CD4-positive, CD25-positive, alpha-beta regulatory T cell (primary cell): ENCODE data around the gene ENO1. TPM values are rescaled to one million over a fixed set of nuclear protein-coding genes. Genes with fewer than 3 reads are reported as not detected.

Experiments used
- ATAC-seq, 2 donors: fragments of 150-1000 bp; cut with Tn5 transposase; one replicate each; pipeline ENCODE4 v1.10.0; 2021; ENCODE audit warnings: low read depth in 2 of 2, moderate number of reproducible peaks in 2 of 2, moderate library complexity in 1 of 2
- DNase-seq, 3 donors: peaks; one replicate each; pipeline versions ENCODE4 v3.0.0 to v3.0.0-alpha.2; 2012 to 2022; ENCODE audit warnings: mixed read lengths in 1 of 3
- H3K27ac ChIP-seq: one replicate; pipeline ENCODE4 v1.7.0; 2013; ENCODE audit warnings: mild to moderate bottlenecking, low read length; ENCODE audit not compliant: insufficient read depth, poor library complexity, severe bottlenecking
- H3K27me3 ChIP-seq: one replicate; pipeline ENCODE4 v1.7.0; 2013; ENCODE audit warnings: low read length; ENCODE audit not compliant: control insufficient read depth, insufficient read depth
- H3K36me3 ChIP-seq: one replicate; pipeline ENCODE4 v1.7.0; 2013; ENCODE audit warnings: mild to moderate bottlenecking, low read length, moderate library complexity; ENCODE audit not compliant: control insufficient read depth, insufficient read depth
- H3K4me1 ChIP-seq: 2 replicates; pipeline ENCODE4 v1.7.0; 2013; ENCODE audit warnings: mild to moderate bottlenecking, low read length; ENCODE audit not compliant: insufficient read depth, control insufficient read depth, poor library complexity, severe bottlenecking
- H3K4me3 ChIP-seq: one replicate; pipeline ENCODE4 v1.7.0; 2013; ENCODE audit warnings: low read depth, mild to moderate bottlenecking, low read length, moderate library complexity
- H3K9me3 ChIP-seq, 2 experiments: 1 replicate in 1 of 2; 2 replicates in 1 of 2; pipeline ENCODE4 v1.7.0; 2013; ENCODE audit warnings: low read length in 2 of 2, mild to moderate bottlenecking in 1 of 2, moderate library complexity in 1 of 2; ENCODE audit not compliant: control insufficient read depth in 2 of 2
- H3K27ac Mint-ChIP-seq, 3 donors: one replicate each; pipeline ENCODE4 v1.8.0; 2020 to 2022; ENCODE audit warnings: mild to moderate bottlenecking in 3 of 3, mixed read lengths in 3 of 3, moderate library complexity in 2 of 3
- H3K27me3 Mint-ChIP-seq: one replicate; pipeline ENCODE4 v1.8.0; 2022; ENCODE audit warnings: mild to moderate bottlenecking, mixed read lengths
- H3K36me3 Mint-ChIP-seq: one replicate; pipeline ENCODE4 v1.8.0; 2020; ENCODE audit warnings: mixed read lengths
- H3K4me1 Mint-ChIP-seq, 4 donors: one replicate each; pipeline ENCODE4 v1.8.0; 2020 to 2022; ENCODE audit warnings: mixed read lengths in 4 of 4, mild to moderate bottlenecking in 1 of 4
- H3K4me3 Mint-ChIP-seq, 4 donors: one replicate each; pipeline ENCODE4 v1.8.0; 2020 to 2022; ENCODE audit warnings: mild to moderate bottlenecking in 4 of 4, mixed read lengths in 4 of 4, moderate library complexity in 3 of 4
- H3K9me3 Mint-ChIP-seq, 7 donors: one replicate each; pipeline ENCODE4 v1.8.0; 2020 to 2022; ENCODE audit warnings: mixed read lengths in 7 of 7, mild to moderate bottlenecking in 3 of 7, moderate library complexity in 2 of 7
- polyA plus RNA-seq, 4 donors: library from polyadenylated mRNA; unstranded; fragments of 300-500 nt; fragmentation: Illumina TruSeq; gene quantifications; one replicate each; pipeline ENCODE4 v1.2.3, GENCODE V29; 2021
- total RNA-seq: library from RNA; stranded (reverse); gene quantifications from one replicate; pipeline ENCODE4 v1.2.3, GENCODE V29; 2022

The ENO1 gene
- total and polyA plus RNA-seq, 5 donors from 2014 or later = 353 to 1,094 (median 1,046) TPM

DNA sequence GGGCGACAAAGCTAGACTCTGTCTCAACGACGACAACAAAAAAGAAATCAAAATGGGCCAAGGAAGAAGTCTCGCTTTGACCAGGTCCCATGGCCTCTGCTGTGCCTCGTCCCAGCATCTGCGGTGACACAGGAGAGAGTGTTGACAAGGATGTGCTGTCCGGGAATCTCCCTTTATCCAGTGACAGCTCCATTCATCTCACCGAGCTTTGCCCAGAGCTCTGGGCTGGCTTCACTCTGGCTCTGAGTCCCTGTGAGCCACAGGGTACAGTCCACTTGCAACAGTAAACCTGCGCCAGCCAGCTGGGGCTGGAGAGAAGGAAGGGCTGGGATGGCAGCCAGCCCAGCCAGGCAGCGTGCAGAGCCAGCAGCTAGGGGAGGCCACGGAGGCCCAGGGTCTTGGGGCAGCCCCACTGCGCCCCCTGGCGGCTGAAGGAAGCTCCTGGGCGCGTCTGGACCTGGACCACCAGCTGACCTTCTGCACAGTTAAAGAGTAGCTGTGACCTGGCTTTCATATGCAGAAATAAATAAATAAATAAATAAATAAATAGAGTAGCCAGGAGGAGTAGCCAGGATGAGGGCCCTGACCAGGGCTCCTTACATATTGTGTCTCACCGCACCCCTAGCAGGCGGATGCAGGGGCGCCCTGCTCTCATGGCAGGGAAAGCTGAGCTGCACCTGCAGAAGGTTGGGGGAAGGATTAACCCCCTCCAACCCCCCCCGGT is 29.7 kb downstream of the ENO1 start:
- H3K4me1 ChIP-seq = peaks cover 3% of the 10 kb centered on the region
- peaks cover 5% of the 10 kb centered on the region for H3K36me3 Mint-ChIP-seq

DNA sequence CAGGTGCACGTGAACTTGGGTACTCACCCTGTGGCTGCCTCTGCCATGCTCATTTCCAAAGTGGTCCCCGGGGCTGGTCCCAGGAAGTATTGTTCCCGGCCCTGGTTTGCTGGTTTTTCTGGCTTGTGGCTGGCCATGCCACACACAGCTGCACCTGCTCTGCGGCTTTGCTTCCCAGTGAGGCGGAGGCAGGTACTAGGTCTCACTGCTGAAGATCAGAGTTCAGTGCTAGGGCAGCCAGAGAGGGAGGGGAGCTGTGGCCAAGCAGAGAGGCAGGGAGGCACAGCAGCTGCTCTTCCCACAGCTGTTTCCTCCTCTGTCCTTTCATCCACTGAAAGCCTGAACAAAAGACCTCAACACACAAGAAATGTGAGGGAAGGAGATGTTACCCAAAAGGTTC is 30.5 kb downstream of the ENO1 start:
- no peak for DNase-seq
- Histone ChIP-seq H3K27me3 (no peaks in the 10 kb centered on the region), H3K4me3 (no peak overlapping the region), H3K4me1 (peaks cover 3% of the 10 kb centered on the region), H3K27ac (no peak overlapping the region), H3K36me3 (no peaks in the 10 kb centered on the region), H3K9me3 (no peaks in the 10 kb centered on the region)
- ATAC-seq = no peak
- peaks cover 5% of the 10 kb centered on the region for H3K36me3 Mint-ChIP-seq
- H3K27me3 Mint-ChIP-seq = peaks cover 6% of the 10 kb centered on the region
- no peak overlapping the region for H3K4me3 Mint-ChIP-seq
- H3K9me3 Mint-ChIP-seq = peaks cover 0 to 1% (median 0%) of the 10 kb centered on the region in 7 donors
- no peak overlapping the region for H3K27ac Mint-ChIP-seq
- no peaks in the 10 kb centered on the region for H3K4me1 Mint-ChIP-seq

More for the DNA sequence above, 29.7 kb downstream of the ENO1 start:
- Mint-ChIP-seq H3K27ac (no peak overlapping the region), H3K4me1 (no peaks in the 10 kb centered on the region), H3K27me3 (peaks cover 6% of the 10 kb centered on the region), H3K9me3 (peaks cover 0 to 1% (median 0%) of the 10 kb centered on the region in 7 donors), H3K4me3 (no peak overlapping the region)
- no peak overlapping the region for H3K4me3 ChIP-seq
- no peak overlapping the region for H3K27ac ChIP-seq
- ATAC-seq = peak; percentile 73 to 84
- H3K9me3 ChIP-seq = no peaks in the 10 kb centered on the region
- H3K27me3 ChIP-seq = no peaks in the 10 kb centered on the region
- DNase-seq = peak; percentile 54 to 75 (median 62)
- H3K36me3 ChIP-seq = no peaks in the 10 kb centered on the region

DNA sequence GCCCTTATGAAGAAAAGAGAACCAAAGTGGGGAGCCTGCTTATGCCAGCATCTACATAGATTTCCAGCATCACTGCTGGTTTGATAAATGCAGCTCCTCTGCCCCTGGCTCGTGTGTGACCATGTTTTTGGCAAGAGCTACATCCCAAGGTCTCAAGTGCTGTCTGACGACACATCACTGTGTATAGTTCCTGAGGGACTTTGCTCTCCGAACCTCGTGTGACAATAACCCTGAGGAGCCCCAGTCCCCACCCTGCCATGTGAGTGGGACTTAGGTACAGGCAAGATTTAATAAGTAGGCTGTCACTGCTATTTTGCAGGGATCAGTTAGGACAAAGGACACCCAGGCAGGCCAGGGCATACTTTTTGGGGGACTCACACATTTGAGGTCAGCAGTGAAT is 32.2 kb downstream of the ENO1 start:
- Histone ChIP-seq H3K27me3 (no peaks in the 10 kb centered on the region), H3K4me3 (no peak overlapping the region), H3K4me1 (peaks cover 3% of the 10 kb centered on the region), H3K27ac (no peak overlapping the region), H3K9me3 (no peaks in the 10 kb centered on the region), H3K36me3 (no peaks in the 10 kb centered on the region)
- Mint-ChIP-seq H3K27ac (no peak overlapping the region), H3K4me3 (no peak overlapping the region), H3K27me3 (peaks cover 6% of the 10 kb centered on the region), H3K4me1 (no peaks in the 10 kb centered on the region), H3K36me3 (peaks cover 5% of the 10 kb centered on the region), H3K9me3 (peaks cover 0 to 1% (median 0%) of the 10 kb centered on the region in 7 donors)
- ATAC-seq (no peak), DNase-seq (no peak)

DNA sequence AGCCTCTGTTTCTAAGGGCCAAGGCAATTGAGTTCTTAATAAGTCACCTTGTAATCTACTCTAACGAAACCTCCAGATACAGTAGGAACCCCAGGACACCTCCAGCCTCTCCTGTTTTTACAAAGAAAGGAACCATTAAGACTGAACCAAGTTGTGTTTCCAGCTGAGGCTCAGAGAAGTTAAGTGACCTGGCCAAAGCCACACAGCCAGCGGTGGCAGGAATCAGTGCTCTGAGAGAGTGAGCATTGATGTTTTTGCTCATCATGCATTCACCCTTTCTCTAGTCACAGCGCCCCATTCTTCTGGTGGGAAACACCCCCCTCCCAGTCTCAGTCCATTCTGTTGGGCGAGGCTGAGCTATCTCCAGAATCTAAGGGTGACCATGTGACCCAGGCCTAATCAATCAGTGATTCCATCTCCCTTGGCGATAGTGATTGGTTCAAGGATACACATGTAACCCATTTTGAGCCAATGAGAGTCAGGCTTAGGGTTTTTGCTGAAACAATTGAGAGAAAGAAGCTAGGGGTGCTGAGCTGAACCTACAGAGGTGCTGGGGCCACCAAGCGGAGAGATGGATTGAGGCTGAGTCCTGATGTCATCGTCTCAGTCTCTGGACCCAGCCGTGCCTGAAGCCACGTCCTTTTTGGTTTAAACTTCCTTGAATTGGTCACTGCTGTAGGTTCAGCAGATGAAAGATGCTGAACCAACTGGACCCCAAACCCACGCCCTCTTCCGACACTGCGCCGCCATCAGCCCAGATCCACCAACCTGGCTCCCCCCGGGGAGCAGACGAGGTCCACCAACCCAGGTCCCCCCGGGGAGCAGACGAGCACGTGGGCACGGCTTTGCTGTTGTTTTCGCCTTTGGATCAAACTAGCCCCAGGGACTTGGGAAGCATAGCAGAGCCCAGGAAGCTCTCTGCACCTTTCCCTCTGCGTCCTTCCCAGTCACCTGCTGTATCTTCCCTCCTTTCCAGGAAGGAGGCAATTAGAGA is 33.1 kb downstream of the ENO1 start:
- Mint-ChIP-seq H3K4me3 (no peak overlapping the region), H3K4me1 (no peaks in the 10 kb centered on the region), H3K9me3 (peaks cover 0 to 1% (median 0%) of the 10 kb centered on the region in 7 donors), H3K27me3 (peaks cover 6% of the 10 kb centered on the region), H3K36me3 (peaks cover 5% of the 10 kb centered on the region), H3K27ac (no peak overlapping the region)
- Histone ChIP-seq H3K27ac (no peak overlapping the region), H3K27me3 (no peaks in the 10 kb centered on the region), H3K4me1 (peaks cover 3% of the 10 kb centered on the region), H3K36me3 (no peaks in the 10 kb centered on the region), H3K4me3 (no peak overlapping the region), H3K9me3 (no peaks in the 10 kb centered on the region)
- ATAC-seq (no peak), DNase-seq (no peak)

DNA sequence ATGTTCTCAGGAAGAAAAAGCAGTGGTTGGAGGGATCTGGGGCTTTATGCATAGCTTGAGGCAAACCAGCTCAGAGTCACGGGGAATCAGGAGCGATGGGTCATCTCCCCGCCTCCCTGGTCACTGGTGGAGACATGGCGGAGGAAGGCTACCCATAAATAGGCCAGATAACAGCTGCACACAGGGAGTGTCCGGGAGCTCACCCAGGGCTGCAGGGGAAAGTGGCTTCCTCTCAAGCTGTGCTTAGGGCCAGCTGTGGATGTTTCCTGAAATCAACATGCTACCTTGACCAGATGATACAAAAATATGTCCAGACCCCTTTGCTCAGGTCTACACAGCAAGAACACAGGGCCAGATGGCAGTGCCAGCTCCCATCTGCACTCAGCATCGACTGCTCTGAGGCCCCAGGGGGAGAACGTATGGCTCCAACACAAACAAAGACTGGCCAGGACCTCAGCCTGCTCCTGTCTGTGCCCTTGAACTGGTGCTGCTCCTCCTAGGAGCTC is 33.9 kb downstream of the ENO1 start:
- Histone ChIP-seq H3K27me3 (no peaks in the 10 kb centered on the region), H3K4me3 (no peak overlapping the region), H3K9me3 (no peaks in the 10 kb centered on the region), H3K27ac (no peak overlapping the region), H3K4me1 (peaks cover 3% of the 10 kb centered on the region), H3K36me3 (no peaks in the 10 kb centered on the region)
- H3K4me3 Mint-ChIP-seq = no peak overlapping the region
- no peak for DNase-seq
- no peak for ATAC-seq
- H3K27me3 Mint-ChIP-seq = peaks cover 6% of the 10 kb centered on the region
- H3K9me3 Mint-ChIP-seq = peaks cover 0 to 1% (median 0%) of the 10 kb centered on the region in 7 donors
- H3K27ac Mint-ChIP-seq = no peak overlapping the region
- peaks cover 5% of the 10 kb centered on the region for H3K36me3 Mint-ChIP-seq
- H3K4me1 Mint-ChIP-seq = no peaks in the 10 kb centered on the region

DNA sequence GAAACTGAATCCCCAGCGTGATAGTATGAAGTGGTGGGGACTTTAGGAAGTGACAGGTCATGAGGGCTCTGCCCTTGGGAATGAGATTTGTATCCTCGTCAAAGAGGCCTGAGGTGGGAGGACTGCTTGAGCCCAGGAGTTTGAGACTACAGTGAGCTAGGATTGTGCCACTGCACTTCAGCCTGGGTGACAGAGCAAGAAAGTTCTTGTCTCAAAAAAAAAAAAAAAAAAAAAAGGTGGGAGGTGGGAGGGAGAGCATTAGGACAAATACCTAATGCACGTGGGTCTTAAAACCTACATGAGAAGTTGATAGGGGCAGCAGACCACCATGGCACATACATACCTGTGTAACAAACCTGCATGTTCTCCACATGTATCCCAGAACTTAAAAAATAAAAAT is 37.1 kb downstream of the ENO1 start:
- ATAC-seq = no peak
- H3K9me3 Mint-ChIP-seq = peaks cover 0 to 1% (median 0%) of the 10 kb centered on the region in 7 donors
- H3K27ac Mint-ChIP-seq = no peak overlapping the region
- Histone ChIP-seq H3K27ac (no peak overlapping the region), H3K4me1 (no peaks in the 10 kb centered on the region), H3K4me3 (no peak overlapping the region), H3K9me3 (no peaks in the 10 kb centered on the region), H3K36me3 (no peaks in the 10 kb centered on the region), H3K27me3 (no peaks in the 10 kb centered on the region)
- H3K36me3 Mint-ChIP-seq = peaks cover 5% of the 10 kb centered on the region
- H3K27me3 Mint-ChIP-seq = peaks cover 10% of the 10 kb centered on the region
- H3K4me1 Mint-ChIP-seq = no peaks in the 10 kb centered on the region
- H3K4me3 Mint-ChIP-seq = no peak overlapping the region
- no peak for DNase-seq

DNA sequence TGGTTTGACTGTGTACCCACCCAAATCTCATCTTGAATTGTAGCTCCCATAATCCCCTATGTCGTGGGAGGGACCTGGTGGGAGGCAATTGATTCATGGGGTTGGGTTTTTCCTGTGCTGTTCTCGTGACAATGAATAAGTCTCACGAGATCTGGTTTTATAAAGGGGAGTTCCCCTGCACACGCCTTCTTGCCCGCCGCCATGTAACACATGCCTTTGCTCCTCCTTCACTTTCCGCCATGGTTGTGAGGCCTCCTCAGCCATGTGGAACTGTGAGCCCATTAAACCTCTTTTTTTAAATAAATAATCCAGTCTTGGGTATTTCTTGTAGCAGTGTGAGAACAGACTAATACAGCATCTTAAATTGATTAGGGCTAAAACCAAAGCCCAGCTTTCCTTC is 38.5 kb downstream of the ENO1 start:
- H3K9me3 ChIP-seq = no peaks in the 10 kb centered on the region
- H3K4me3 Mint-ChIP-seq = no peak overlapping the region
- no peaks in the 10 kb centered on the region for H3K36me3 Mint-ChIP-seq
- DNase-seq (no peak), ATAC-seq (no peak)
- no peaks in the 10 kb centered on the region for H3K4me1 Mint-ChIP-seq
- H3K9me3 Mint-ChIP-seq = no peaks in the 10 kb centered on the region
- no peak overlapping the region for H3K4me3 ChIP-seq
- no peaks in the 10 kb centered on the region for H3K27me3 ChIP-seq
- H3K4me1 ChIP-seq = no peaks in the 10 kb centered on the region
- peaks cover 10% of the 10 kb centered on the region for H3K27me3 Mint-ChIP-seq
- no peak overlapping the region for H3K27ac ChIP-seq
- no peaks in the 10 kb centered on the region for H3K36me3 ChIP-seq
- peak overlapping the region in 1 of 3 donors; percentile 80 for H3K27ac Mint-ChIP-seq
